Small intestine (tissue), 7 donors: Measurements from ENCODE around the gene PSMD1. TPM values are rescaled to one million over a fixed set of nuclear protein-coding genes. Genes with fewer than 3 reads are reported as not detected.

ENCODE experiments used
- DNase-seq, 2 donors: peaks; one replicate each; pipeline versions ENCODE4 v3.0.0 to v3.0.0-alpha.2; 2013
- FAIRE-seq: peaks from 2 replicates; lab custom pipeline; 2012; peaks lifted over from hg19 to GRCh38; lab: Jason Lieb, UNC
- H3K27ac ChIP-seq, 3 donors: one replicate each; pipeline ENCODE4 v1.5.1; 2013; ENCODE audit warnings: low read length in 2 of 3, mild to moderate bottlenecking in 2 of 3, control low read depth in 1 of 3, inconsistent platforms in 1 of 3, low read depth in 1 of 3, moderate library complexity in 1 of 3
- H3K27me3 ChIP-seq, 3 donors: one replicate each; pipeline ENCODE4 v1.6.1; 2013; ENCODE audit warnings: low read length in 3 of 3, inconsistent platforms in 1 of 3; ENCODE audit not compliant: control insufficient read depth in 3 of 3, insufficient read depth in 3 of 3
- H3K36me3 ChIP-seq, 3 donors: one replicate each; pipeline ENCODE4 v1.6.1; 2013; ENCODE audit warnings: low read length in 3 of 3, inconsistent platforms in 1 of 3, low read depth in 1 of 3, mild to moderate bottlenecking in 1 of 3, moderate library complexity in 1 of 3; ENCODE audit not compliant: control insufficient read depth in 3 of 3, insufficient read depth in 2 of 3
- H3K4me1 ChIP-seq, 3 donors: one replicate each; pipeline ENCODE4 v1.6.1; 2013; ENCODE audit warnings: low read length in 2 of 3, inconsistent platforms in 1 of 3, low read depth in 1 of 3, mild to moderate bottlenecking in 1 of 3, moderate library complexity in 1 of 3; ENCODE audit not compliant: control insufficient read depth in 3 of 3, insufficient read depth in 2 of 3
- H3K4me3 ChIP-seq, 3 donors: one replicate each; pipeline ENCODE4 v1.5.1; 2013; ENCODE audit warnings: low read length in 3 of 3, control low read depth in 1 of 3, inconsistent platforms in 1 of 3, low read depth in 1 of 3, mild to moderate bottlenecking in 1 of 3, moderate library complexity in 1 of 3
- H3K9me3 ChIP-seq, 2 donors: one replicate each; pipeline ENCODE4 v1.6.1; 2013; ENCODE audit warnings: low read depth in 1 of 2, low read length in 1 of 2; ENCODE audit not compliant: control insufficient read depth in 2 of 2, insufficient read depth in 1 of 2
- WGBS, 3 donors: extraction: QIAGEN DNeasy Blood & Tissue Kit; methylation state at CpG; one replicate each; pipeline ENCODE4 v1.1.7; 2013; 5-methylcytosine and 5-hydroxymethylcytosine counted together
- polyA plus RNA-seq, 4 donors: library from polyadenylated mRNA; stranded (reverse) in 3 of 4; unstranded in 1 of 4; fragments of 200-250 nt in 3 of 4; fragments of 120-200 nt in 1 of 4; gene quantifications; one replicate each; pipeline versions ENCODE4 v1.2.1 to v1.2.3, GENCODE V29; 2013
- donor health status: healthy with polysubstance abuse.
- donor health status: control.
- donor health status: control.
- donor health status: Bipolar disorder and iron deficiency.
- donor health status: healthy.

The PSMD1 gene
- polyA plus RNA-seq, 4 donors = 45.8 to 75.1 (median 59.5) TPM

- H3K27ac ChIP-seq = no peak overlapping the region
Measured at GRCh38 chr2:231118614-231118942, 61.9 kb downstream of the PSMD1 start.

GRCh38 chr2:231123362-231123898 is 66.8 kb downstream of the PSMD1 start:
- Histone ChIP-seq H3K4me1 (peaks cover 0 to 19% (median 3%) of the 10 kb centered on the region in 3 donors), H3K27ac (peak overlapping the region in 2 of 3 donors; percentile 50 to 61), H3K36me3 (no peaks in the 10 kb centered on the region), H3K9me3 (no peaks in the 10 kb centered on the region), H3K27me3 (no peaks in the 10 kb centered on the region), H3K4me3 (peak overlapping the region in 1 of 3 donors; percentile 12)
- peak; percentile 37 to 71 for DNase-seq
- FAIRE-seq = no peak
- WGBS, 3 donors = 16 to 37% (median 30%) methylated on average over 4 of the region's 4 CpGs

More at GRCh38 chr2:231118614-231118942, 61.9 kb downstream of the PSMD1 start:
- H3K4me1 ChIP-seq = peaks cover 0 to 15% (median 3%) of the 10 kb centered on the region in 3 donors
- WGBS, 3 donors = 67 to 84% (median 84%) methylated on average over 2 of the region's 2 CpGs
- peaks cover 0 to under 1% (median 0%) of the 10 kb centered on the region in 3 donors for H3K36me3 ChIP-seq
- DNase-seq (no peak), FAIRE-seq (no peak)
- H3K4me3 ChIP-seq = no peak overlapping the region
- H3K9me3 ChIP-seq = no peaks in the 10 kb centered on the region
- H3K27me3 ChIP-seq = no peaks in the 10 kb centered on the region

GRCh38 chr2:231124838-231125568 is 68.3 kb downstream of the PSMD1 start, which contains the start of gene HTR2B:
Gene HTR2B, minus strand, starts transcription at chr2:231125042. Its CDS starts 1,278 bp downstream, at chr2:231123764.
- no peak within 1 kb of the TSS for H3K4me3 ChIP-seq
- DNase-seq (peak in 1 of 2 donors; percentile 20), FAIRE-seq (no peak)
- H3K27ac ChIP-seq = peak within 1 kb of the TSS in 1 of 3 donors; percentile 61
- no peaks in the 10 kb centered on the region for H3K9me3 ChIP-seq
- H3K4me1 ChIP-seq = peaks cover 0 to 19% (median 3%) of the 10 kb centered on the region in 3 donors
- 39 to 48% (median 43%) methylated on average over 5 of the region's 5 CpGs for WGBS, 3 donors
- no peaks in the 10 kb centered on the region for H3K36me3 ChIP-seq
- H3K27me3 ChIP-seq = no peaks in the 10 kb centered on the region

GRCh38 chr2:231126123-231126522 is 69.5 kb downstream of the PSMD1 start:
- Histone ChIP-seq H3K4me3 (no peak overlapping the region), H3K9me3 (no peaks in the 10 kb centered on the region), H3K27me3 (no peaks in the 10 kb centered on the region), H3K4me1 (peaks cover 0 to 15% (median 3%) of the 10 kb centered on the region in 3 donors), H3K36me3 (no peaks in the 10 kb centered on the region), H3K27ac (no peak overlapping the region)
- no peak for FAIRE-seq
- WGBS, 3 donors = 91 to 97% (median 95%) methylated on average over 7 of the region's 7 CpGs
- no peak for DNase-seq

- Histone ChIP-seq H3K4me1 (peaks cover 0 to 13% (median 3%) of the 10 kb centered on the region in 3 donors), H3K36me3 (no peaks in the 10 kb centered on the region), H3K27ac (no peak overlapping the region), H3K9me3 (no peaks in the 10 kb centered on the region), H3K4me3 (no peak overlapping the region), H3K27me3 (no peaks in the 10 kb centered on the region)
- 88 to 97% (median 90%) methylated on average over 9 of the region's 9 CpGs for WGBS, 3 donors
- DNase-seq = no peak
- no peak for FAIRE-seq
Measured at GRCh38 chr2:231127480-231127879, 70.8 kb downstream of the PSMD1 start.

GRCh38 chr2:231127936-231128335 is 71.3 kb downstream of the PSMD1 start:
- no peak for FAIRE-seq
- peak in 1 of 2 donors; percentile 10 for DNase-seq
- H3K4me1 ChIP-seq = peaks cover 0 to 9% (median 3%) of the 10 kb centered on the region in 3 donors
- no peaks in the 10 kb centered on the region for H3K27me3 ChIP-seq
- H3K9me3 ChIP-seq = no peaks in the 10 kb centered on the region
- no peak overlapping the region for H3K4me3 ChIP-seq
- H3K27ac ChIP-seq = no peak overlapping the region
- WGBS, 3 donors = 92 to 100% (median 97%) methylated on average over 1 of the region's 1 CpG
- H3K36me3 ChIP-seq = no peaks in the 10 kb centered on the region

- Histone ChIP-seq H3K27me3 (no peaks in the 10 kb centered on the region), H3K9me3 (no peaks in the 10 kb centered on the region), H3K27ac (no peak overlapping the region), H3K36me3 (no peaks in the 10 kb centered on the region), H3K4me3 (no peak overlapping the region), H3K4me1 (peaks cover 0 to 4% (median under 1%) of the 10 kb centered on the region in 3 donors)
- no peak for DNase-seq
- FAIRE-seq = no peak
Measured at GRCh38 chr2:231128541-231128940, 71.9 kb downstream of the PSMD1 start.

- FAIRE-seq (no peak), DNase-seq (no peak)
- Histone ChIP-seq H3K4me3 (no peak overlapping the region), H3K27me3 (no peaks in the 10 kb centered on the region), H3K4me1 (peaks cover 0 to 3% (median 0%) of the 10 kb centered on the region in 3 donors), H3K9me3 (no peaks in the 10 kb centered on the region), H3K36me3 (no peaks in the 10 kb centered on the region), H3K27ac (no peak overlapping the region)
- WGBS, 3 donors = 92 to 100% (median 96%) methylated on average over 1 of the region's 1 CpG
Measured at GRCh38 chr2:231129216-231129615, 72.5 kb downstream of the PSMD1 start.
